A549 (cell line): ENCODE measurements around the gene UGT1A5.
"Not testable (repeated sequence)": the region's sequence is repeated elsewhere in the genome, so short reads cannot be mapped to it uniquely, and the experiment has no call there.

Experiments used
- CEBPB ChIP-seq, 2 experiments: fragments of >200 bp in 1 of 2; sonication (Bioruptor Twin) in 1 of 2; formaldehyde crosslinking in 1 of 2; IDR thresholded peaks; 2 replicates each; pipeline ENCODE4 v1.6.1; 2012 to 2016
- CTCF ChIP-seq: fragments of >200 bp; sonication (Bioruptor Twin); formaldehyde crosslinking; IDR thresholded peaks from 3 replicates; pipeline ENCODE4 v1.5.1; 2016
- EP300 ChIP-seq, 2 experiments: fragments of >200 bp; sonication (Bioruptor Twin); formaldehyde crosslinking; IDR thresholded peaks; 2 replicates in 1 of 2; 3 replicates in 1 of 2; pipeline ENCODE4 v1.6.1; 2016 to 2017
- HES2 ChIP-seq: fragments of >200 bp; sonication (Bioruptor Twin); formaldehyde crosslinking; IDR thresholded peaks from 2 replicates; pipeline ENCODE4 v1.6.1; 2016
- HOXA7 ChIP-seq: fragments of 250-450 bp; sonication (Bioruptor Pico); IDR thresholded peaks from 2 replicates; pipeline ENCODE4 v1.5.0; 2020; ENCODE audit warnings: mild to moderate bottlenecking, moderate library complexity
- HOXB13 ChIP-seq: fragments of 250-450 bp; sonication (Bioruptor Pico); IDR thresholded peaks from 2 replicates; pipeline ENCODE4 v1.5.0; 2020; ENCODE audit warnings: low read depth, mild to moderate bottlenecking, moderate library complexity
- MYC ChIP-seq: IDR thresholded peaks from 2 replicates; pipeline ENCODE4 v1.6.1; 2012; ENCODE audit warnings: mild to moderate bottlenecking, inconsistent platforms, low read length, improper control_type of control experiment, borderline replicate concordance
- POLR2A ChIP-seq: IDR thresholded peaks from 2 replicates; pipeline ENCODE4 v1.6.1; 2012; ENCODE audit warnings: mild to moderate bottlenecking, low read length
- POLR2AphosphoS2 ChIP-seq: conservative IDR thresholded peaks from 2 replicates; pipeline ENCODE4 v1.6.1; 2012; ENCODE audit warnings: low read length, improper control_type of control experiment, inconsistent platforms
- RAD21 ChIP-seq, 2 experiments: fragments of >200 bp in 1 of 2; sonication (Bioruptor Twin) in 1 of 2; formaldehyde crosslinking in 1 of 2; IDR thresholded peaks in 1 of 2; conservative IDR thresholded peaks in 1 of 2; 2 replicates in 1 of 2; 3 replicates in 1 of 2; pipeline ENCODE4 v1.6.1; 2012 to 2018; ENCODE audit warnings: inconsistent platforms in 1 of 2
- REST ChIP-seq: fragments of 200-600 bp; sonication (generic); IDR thresholded peaks from 2 replicates; pipeline ENCODE4 v1.6.1; 2016; ENCODE audit warnings: antibody characterized with exemption, mild to moderate bottlenecking, moderate library complexity
- SMC3 ChIP-seq: fragments of >200 bp; sonication (Bioruptor Twin); formaldehyde crosslinking; IDR thresholded peaks from 3 replicates; pipeline ENCODE4 v1.6.1; 2018; ENCODE audit warnings: inconsistent platforms
- ZC3H11A ChIP-seq: fragments of 450-650 bp; IDR thresholded peaks from 2 replicates; pipeline ENCODE4 v1.6.1; 2014; ENCODE audit warnings: antibody characterized with exemption, mild to moderate bottlenecking

- not testable (repeated sequence) for TF ChIP-seq CTCF; CEBPB (IDR thresholded peaks at IDR 0.05); POLR2AphosphoS2; POLR2A; HOXB13; ZC3H11A; EP300 (IDR thresholded peaks at IDR 0.05); RAD21 (conservative IDR thresholded peaks at IDR 0.05 in 1 of 2, IDR thresholded peaks at IDR 0.05 in 1 of 2); HES2; MYC; HOXA7; SMC3; REST
Measured at GRCh38 chr2:233736868-233737653, 24.4 kb downstream of the UGT1A5 start.
